CD4-positive, alpha-beta T cell treated with Interleukin-2 at 100 ng/mL for 4 hours (primary cell): ENCODE measurements around the gene TRIM8.
A peak's percentile ranks its signal among the peaks of the same experiment; 100 is the strongest.
"Not testable (repeated sequence)": the region's sequence is repeated elsewhere in the genome, so short reads cannot be mapped to it uniquely, and the experiment has no call there.

Experiments used
- DNase-seq: peaks from one replicate; pipeline ENCODE4 v3.0.0-alpha.2; 2020; ENCODE audit warnings: low spot score

Gene TRIM8

GRCh38 chr10:102670871-102671434, 26.7 kb downstream of the TRIM8 start:
- DNase-seq: no peak

GRCh38 chr10:102673236-102673818, 29.0 kb downstream of the TRIM8 start:
- DNase-seq: no peak

- DNase-seq: peak; percentile 84
Measured at GRCh38 chr10:102673819-102674511, 29.7 kb downstream of the TRIM8 start.

DNA sequence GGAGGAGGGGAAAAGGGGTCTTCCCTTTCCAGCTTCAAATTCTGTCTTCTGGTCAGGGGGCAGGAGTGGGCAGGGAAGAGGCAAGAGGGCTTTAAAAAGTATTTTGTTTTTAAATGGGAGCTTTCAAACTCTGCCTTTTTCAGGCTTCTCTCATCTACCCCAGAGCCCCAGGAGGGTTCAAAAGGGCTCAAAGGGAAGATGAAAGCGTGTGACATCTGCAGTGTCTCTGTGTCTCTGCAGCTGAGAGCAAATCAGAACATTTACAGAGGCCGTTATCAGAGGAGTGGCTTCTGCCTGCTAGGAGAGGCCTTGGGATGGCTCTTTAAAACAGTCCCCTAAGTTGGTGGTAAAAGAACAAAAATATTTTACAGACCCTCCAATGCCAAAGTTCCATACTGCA, 30.3 kb downstream of the TRIM8 start:
- DNase-seq: peak; percentile 42

DNA sequence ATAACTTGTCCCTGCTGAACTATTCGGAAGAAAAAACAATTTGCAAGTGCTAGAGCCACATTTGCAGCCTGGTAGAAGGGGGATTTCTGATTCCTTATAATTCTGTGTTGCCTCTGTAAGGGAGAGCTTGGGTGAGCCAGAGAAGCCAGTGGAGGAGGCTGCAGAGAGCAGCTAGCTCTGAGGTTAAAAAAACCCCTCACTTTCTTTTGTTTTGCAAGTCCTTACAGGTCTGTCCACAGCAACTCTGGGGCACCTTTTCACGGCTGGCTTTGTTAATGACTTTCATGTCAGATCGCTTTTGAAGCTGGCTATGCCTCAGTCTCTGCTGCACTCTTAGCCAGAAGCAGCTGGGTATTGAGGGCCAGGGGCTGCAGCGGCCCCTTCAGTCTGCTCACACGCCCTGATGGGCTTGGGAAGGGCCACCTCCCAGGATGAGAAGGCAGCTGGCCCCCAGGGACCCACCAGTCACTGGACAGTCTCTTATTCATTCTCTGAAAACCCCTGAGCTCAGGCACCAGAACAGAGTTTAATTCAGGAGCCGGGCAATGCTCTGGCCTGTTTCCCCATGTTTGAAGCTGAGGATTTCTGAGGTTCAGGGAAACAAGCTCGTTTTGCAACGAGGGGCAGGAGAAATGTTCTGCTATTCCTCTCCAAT, 30.9 kb downstream of the TRIM8 start:
- no peak for DNase-seq

- no peak for DNase-seq
Measured at GRCh38 chr10:102675666-102676533, 31.6 kb downstream of the TRIM8 start.

GRCh38 chr10:102676534-102677315, 32.4 kb downstream of the TRIM8 start:
- no peak for DNase-seq

DNA sequence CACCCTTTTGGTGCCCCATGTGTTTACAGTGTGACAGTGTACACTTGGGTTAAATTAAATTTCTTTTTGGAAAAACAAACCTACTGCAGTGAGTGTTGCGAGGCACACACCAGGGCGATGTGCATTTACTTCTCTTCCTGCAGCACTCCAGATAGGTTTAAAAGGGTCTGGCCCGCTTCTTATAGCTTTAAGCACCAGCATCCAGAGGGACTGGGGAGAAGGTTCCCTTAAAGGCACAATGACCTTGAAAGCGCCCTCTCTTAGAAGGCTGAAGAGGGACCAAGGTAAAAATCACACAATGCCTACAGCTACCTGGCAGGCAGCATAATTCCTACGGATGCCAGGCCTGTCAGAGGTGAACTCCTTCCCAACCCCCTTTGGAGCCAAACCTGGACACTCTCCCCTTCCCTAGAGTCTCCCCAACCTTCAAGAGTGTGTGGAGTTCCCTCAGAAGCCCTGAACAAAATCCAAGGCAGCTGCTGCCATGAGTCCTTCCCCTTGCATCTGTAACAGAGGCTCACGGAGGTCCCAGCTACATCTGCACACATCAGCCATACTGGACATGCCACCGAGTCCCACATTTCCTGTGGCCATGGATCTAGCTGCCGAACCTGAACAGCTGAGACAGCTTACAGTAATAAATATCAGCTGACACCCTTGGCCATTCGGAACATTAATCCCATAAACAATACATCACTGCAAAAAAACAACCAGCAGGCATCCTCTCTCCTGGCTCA, 33.2 kb downstream of the TRIM8 start:
- DNase-seq: no peak

DNA sequence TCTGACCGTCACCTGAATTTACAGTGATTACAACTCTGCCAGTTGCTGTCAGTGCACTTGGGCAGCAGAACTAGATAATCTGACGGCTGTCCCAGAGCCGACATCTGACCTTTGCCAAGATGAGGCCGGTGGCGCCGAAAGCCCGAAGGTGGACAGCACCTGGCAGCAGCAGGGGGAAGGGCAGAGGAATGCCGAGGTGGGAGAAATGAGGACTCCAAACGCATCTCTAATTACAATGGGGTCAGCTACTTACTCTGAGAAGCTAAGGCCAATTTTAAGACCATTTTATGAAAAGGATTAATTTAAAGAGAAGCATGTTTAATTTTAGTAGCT, 33.8 kb downstream of the TRIM8 start:
- no peak for DNase-seq

DNA sequence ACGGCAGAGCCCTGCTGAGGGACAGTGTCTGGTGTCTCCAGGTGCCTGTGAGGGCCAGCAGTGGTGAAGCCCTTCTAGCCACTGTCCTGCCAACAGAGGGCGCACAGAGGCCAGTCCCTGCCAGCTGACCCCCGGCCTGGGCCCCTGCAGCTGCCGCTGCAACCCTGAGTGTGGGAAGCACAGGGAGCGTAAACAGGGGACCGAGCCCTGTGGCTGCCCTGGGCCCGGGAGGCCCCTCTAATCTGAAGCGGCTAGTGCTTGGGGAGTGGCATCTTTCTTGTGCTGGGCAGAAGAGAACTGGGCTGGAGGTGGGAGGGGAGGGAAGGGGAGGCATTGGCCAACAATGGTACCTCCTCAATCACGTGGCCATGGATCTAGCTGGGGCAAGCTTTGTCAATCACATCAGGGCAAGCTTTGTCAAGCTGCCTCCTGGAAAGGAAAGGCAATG, 34.6 kb downstream of the TRIM8 start:
- peak; percentile 23 for DNase-seq

DNA sequence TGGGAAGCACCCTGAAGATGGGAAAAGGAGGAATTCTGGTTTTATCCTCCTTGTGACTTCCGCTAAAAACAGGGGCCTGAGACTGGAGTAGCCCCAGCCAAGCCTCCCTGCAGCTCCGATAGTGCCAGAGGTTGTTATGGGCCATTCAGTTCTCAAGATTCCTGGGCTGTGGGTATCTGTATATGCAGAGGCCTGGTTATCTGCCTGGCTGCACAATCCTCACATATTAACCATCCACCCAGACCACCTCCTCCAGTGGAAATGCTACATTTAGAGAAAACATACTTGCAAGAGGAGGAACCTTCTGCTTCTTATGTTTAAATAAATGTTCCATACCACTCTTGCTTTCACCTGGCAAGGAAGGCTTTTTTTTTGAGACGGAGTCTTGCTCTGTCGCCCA, 35.3 kb downstream of the TRIM8 start:
- no peak for DNase-seq

DNA sequence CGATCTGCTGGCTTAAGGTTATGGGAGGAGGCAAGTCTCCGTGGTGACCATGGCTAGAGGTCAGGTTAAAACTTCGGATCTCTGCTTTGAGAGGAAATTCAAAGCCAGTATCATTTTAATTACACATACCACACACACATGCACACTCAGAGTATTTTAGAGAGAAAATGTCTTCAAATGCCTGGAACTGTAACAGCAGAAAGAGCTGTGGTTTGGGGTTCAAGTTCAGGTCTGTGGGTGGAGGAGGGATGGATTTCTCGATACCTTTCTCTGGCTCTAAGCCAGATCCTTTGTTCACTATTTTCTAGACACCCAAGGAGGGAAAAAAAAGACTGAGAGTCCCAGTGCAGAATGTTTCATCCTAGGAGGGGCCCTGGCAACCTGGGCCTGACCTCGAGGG, 37.4 kb downstream of the TRIM8 start:
- no peak for DNase-seq

DNA sequence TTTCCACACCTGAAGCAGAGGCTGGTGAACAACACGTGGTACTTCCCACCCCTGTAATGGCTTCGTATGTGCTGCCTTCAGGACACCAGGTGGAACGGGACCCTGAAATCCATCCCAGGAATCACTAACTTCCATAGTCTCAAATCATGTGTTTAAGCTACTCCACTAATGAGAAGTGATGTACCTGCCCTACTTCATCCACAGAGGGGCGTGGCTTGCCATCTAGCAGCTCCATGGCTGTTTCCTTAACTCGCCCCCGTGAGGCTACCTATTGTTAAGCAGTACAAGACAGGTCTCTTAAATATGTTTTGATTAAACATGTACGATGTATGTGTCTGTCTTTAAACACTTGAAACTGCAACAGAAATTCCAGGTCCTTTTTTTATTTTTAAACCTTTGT, 38.1 kb downstream of the TRIM8 start:
- no peak for DNase-seq

GRCh38 chr10:102682981-102683380, 38.7 kb downstream of the TRIM8 start:
- DNase-seq: no peak

DNA sequence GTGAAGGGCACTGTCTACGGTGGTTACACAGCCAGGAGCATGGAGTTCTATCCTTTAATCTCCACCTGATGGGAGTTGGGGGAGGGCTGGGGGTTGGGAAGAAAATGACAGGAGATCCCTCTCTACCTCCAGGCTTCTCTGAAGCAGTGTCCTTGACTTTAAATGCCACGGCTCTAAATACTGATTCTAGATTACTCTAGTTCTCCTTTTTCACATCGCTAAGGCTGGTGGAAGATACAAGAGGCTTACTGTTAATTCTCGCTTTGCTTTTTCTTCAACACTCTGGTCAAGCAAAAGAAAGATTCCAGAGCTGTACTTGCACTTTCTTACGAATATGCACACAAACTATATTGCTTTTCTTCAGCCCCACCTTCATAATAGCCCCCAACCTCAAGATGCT, 39.5 kb downstream of the TRIM8 start:
- no peak for DNase-seq

- DNase-seq: no peak
Measured at GRCh38 chr10:102691285-102692066, 47.2 kb downstream of the TRIM8 start.

GRCh38 chr10:102695401-102695800, 51.1 kb downstream of the TRIM8 start:
- DNase-seq: not testable (repeated sequence)

DNA sequence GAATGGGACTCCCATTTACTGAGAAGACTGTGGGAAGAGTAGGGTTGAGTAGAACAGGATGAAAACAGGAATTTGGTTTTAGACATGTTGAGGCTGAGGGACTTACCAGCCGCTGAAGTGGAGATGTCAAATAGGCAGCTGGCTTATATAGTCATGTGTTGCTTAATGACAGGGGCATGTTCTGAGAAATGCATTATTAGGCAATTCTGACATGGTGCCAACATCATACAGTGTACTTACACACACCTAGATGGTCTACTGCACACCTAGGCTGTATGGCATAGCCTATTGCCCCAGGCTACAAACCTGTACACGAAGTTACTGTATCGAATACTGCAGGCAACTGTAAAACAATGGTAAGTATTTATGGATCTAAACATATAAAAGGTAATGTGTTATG, 52.5 kb downstream of the TRIM8 start:
- DNase-seq: no peak

- DNase-seq: no peak
Measured at GRCh38 chr10:102698894-102699293, 54.6 kb downstream of the TRIM8 start.

- no peak for DNase-seq
Measured at GRCh38 chr10:102701272-102701671, 57.0 kb downstream of the TRIM8 start.
